ENCODE results near the gene LRIG3. TPM values are rescaled to one million over a fixed set of nuclear protein-coding genes. Genes with fewer than 3 reads are reported as not detected.

The LRIG3 gene
- total and polyA plus RNA-seq, 9 of the 15 experiments (the other 6 are each of a cell fraction or from before 2014, with no cell fraction given), result 0.18 TPM; not detected in 8

GRCh38 chr12:58914457-58914856 lies 5.8 kb downstream of the LRIG3 start:
- H3K27me3 ChIP-seq (ENCODE audit: control insufficient read depth in 2 of 2, insufficient read depth in 2 of 2, low read length in 2 of 2), result no peaks in the 10 kb centered on the region
- H3K9ac ChIP-seq (ENCODE audit: insufficient read depth in 1 of 2, low read depth in 2 of 2, low read length in 2 of 2), result no peak overlapping the region
- no peaks in the 10 kb centered on the region for H4K20me1 ChIP-seq (replicated peaks; ENCODE audit: control insufficient read depth, insufficient read depth, low read length)
- H3K9me1 ChIP-seq (ENCODE audit: control insufficient read depth, insufficient read depth, low read length), result no peaks in the 10 kb centered on the region
- H3K27ac ChIP-seq (ENCODE audit: extremely low read depth, low read depth, low read length), result no peak overlapping the region
- no peaks in the 10 kb centered on the region for H3K79me2 ChIP-seq (ENCODE audit: control insufficient read depth, insufficient read depth, low read length)
- H3K4me2 ChIP-seq (ENCODE audit: insufficient read depth, low read length), result no peak overlapping the region
- intact Hi-C loops (cut with micrococcal nuclease), result loop anchor here (5.0 kb wide), 1 partner anchor 932 kb away; no protein-coding TSS in a partner anchor
- in situ Hi-C loops (cut with MboI), result no loop called here
- FAIRE-seq (no peak), DNase-seq (ENCODE audit: extremely low read depth in 1 of 4, low spot score in 3 of 4) (no peak), ATAC-seq (no peak)
- no TSS peak for BruUV-seq (replicated peaks)
- ChIA-PET POLR2A (no interaction called here), CTCF (ENCODE audit: low intra/inter-chr PET ratio) (no interaction called here)
- no peak for TF ChIP-seq TSC22D4 (tag; IDR thresholded peaks at IDR 0.05)
- TF ChIP-seq ZFP36 (IDR thresholded peaks at IDR 0.05; ENCODE audit: low read depth, low read length, partially characterized antibody), result no peak
- no peak for TF ChIP-seq PRPF4 (IDR thresholded peaks at IDR 0.05; ENCODE audit: insufficient read depth, low read depth, low read length, poor library complexity, severe bottlenecking)
- TF ChIP-seq TGIF2 (CRISPR knock-in tag; IDR thresholded peaks at IDR 0.05), result no peak
- TF ChIP-seq NRF1 (conservative IDR thresholded peaks at IDR 0.05 in 1 of 2, IDR thresholded peaks at IDR 0.05 in 1 of 2), result no peak
- no peak for TF ChIP-seq ZNF143 (CRISPR knock-in tag; IDR thresholded peaks at IDR 0.05)
- no peak for TF ChIP-seq ATF4 (CRISPR knock-in tag; IDR thresholded peaks at IDR 0.05)
- TF ChIP-seq ZNF780A (CRISPR knock-in tag; IDR thresholded peaks at IDR 0.05), result no peak
- no peak for TF ChIP-seq GTF2E2 (tag; IDR thresholded peaks at IDR 0.05)
- TF ChIP-seq, protein P1, sequence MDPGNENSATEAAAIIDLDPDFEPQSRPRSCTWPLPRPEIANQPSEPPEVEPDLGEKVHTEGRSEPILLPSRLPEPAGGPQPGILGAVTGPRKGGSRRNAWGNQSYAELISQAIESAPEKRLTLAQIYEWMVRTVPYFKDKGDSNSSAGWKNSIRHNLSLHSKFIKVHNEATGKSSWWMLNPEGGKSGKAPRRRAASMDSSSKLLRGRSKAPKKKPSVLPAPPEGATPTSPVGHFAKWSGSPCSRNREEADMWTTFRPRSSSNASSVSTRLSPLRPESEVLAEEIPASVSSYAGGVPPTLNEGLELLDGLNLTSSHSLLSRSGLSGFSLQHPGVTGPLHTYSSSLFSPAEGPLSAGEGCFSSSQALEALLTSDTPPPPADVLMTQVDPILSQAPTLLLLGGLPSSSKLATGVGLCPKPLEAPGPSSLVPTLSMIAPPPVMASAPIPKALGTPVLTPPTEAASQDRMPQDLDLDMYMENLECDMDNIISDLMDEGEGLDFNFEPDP (CRISPR knock-in tag; IDR thresholded peaks at IDR 0.05), result no peak
- TF ChIP-seq HDAC6 (IDR thresholded peaks at IDR 0.05; ENCODE audit: low read depth, low read length), result no peak
- TF ChIP-seq SAFB2 (IDR thresholded peaks at IDR 0.05; ENCODE audit: borderline replicate concordance, low read depth, low read length, severe bottlenecking), result no peak
- TF ChIP-seq FOXK1 (CRISPR knock-in tag; IDR thresholded peaks at IDR 0.05; ENCODE audit: borderline replicate concordance), result no peak
- no peak overlapping the region for H3K4me3 ChIP-seq
- H3K4me1 ChIP-seq (replicated peaks in 1 of 2; ENCODE audit: control insufficient read depth in 2 of 2, insufficient read depth in 2 of 2, low read length in 2 of 2), result no peaks in the 10 kb centered on the region
- H2AFZ ChIP-seq (ENCODE audit: low read depth, low read length), result no peak overlapping the region
- WGBS (ENCODE audit: insufficient coverage, low coverage, missing lambda C conversion rate), result 5% methylated on average over 2 of the region's 2 CpGs
- no peaks in the 10 kb centered on the region for H3K9me3 ChIP-seq (replicated peaks; ENCODE audit: control insufficient read depth, insufficient read depth, low read depth, low read length)
- H3K36me3 ChIP-seq (ENCODE audit: control insufficient read depth, insufficient read depth, low read length), result no peaks in the 10 kb centered on the region

Measured in K562 (cell line).